ENCODE measurements around the gene FRRS1L.

DNA sequence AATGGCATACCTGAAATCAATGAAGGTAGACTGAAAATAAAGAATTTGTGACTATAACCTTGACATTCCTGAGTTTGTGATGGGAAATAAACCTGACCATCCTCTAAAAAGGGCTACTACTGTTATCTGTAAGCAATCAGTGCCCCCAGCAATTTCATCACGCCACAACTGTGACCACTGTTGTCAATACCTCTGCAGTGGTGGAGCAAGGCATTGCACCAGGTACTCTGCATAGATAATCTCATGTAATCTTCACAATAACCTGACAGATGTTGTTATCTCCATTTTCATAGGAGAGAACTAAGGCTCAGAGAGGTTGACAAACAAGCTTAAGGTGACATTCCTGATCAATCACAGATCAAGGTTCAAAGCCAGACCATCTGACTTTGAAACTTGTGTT lies 38.5 kb upstream of the FRRS1L start:
- TF ChIP-seq GATA3 (IDR thresholded peaks at IDR 0.05; ENCODE audit: low read depth, low read length) = no peak
- TF ChIP-seq GATA2 (IDR thresholded peaks at IDR 0.05; ENCODE audit: low read depth, low read length) = no peak
